IPS DF 4.7 (cell line): ENCODE results near the gene ZNF669.

Experiments used
- DNase-seq: peaks from one replicate; pipeline ENCODE4 v3.0.0-alpha.2; 2013; ENCODE audit warnings: low spot score; ENCODE audit errors: extremely low read depth

ZNF669 gene

DNA sequence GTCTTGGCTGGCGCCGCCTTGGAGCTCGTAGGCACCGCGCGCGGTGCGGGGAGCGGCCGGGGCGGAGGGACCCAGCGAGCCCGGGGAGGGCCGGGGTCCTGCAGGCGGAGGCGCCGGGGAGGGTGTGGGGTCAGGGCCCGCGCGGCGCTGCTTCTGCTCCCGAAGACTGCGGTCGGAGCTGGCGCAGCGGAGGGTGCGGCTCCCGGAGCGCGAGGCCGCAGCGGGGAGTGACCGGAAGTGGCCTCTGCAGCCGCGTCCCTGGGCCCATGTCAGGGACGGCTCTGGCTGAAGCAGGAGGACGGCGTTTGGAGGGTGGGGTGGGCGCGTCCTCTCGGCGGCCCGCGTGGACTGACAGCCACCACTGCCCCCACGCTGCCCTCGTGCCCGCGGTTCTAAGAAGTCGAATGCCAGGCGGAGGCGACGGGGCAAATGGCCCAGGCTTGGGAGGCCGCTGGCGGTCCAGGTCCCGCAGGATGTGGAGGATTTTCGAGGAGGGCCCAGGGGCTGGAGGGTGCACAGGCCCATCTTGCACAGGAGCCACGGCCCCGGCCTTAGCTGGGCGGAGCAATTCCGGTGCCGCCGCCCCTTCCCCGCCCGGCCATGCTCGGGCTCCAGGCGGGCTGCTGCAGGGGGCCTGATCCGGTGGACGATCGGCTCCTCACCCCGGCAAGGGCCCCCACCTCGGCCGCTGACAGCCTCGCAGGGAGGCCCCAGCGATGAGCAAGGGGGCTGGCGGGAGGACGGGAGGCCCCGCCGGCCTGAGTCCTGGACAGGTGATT lies 7.7 kb upstream of the ZNF669 start:
- no peak for DNase-seq

DNA sequence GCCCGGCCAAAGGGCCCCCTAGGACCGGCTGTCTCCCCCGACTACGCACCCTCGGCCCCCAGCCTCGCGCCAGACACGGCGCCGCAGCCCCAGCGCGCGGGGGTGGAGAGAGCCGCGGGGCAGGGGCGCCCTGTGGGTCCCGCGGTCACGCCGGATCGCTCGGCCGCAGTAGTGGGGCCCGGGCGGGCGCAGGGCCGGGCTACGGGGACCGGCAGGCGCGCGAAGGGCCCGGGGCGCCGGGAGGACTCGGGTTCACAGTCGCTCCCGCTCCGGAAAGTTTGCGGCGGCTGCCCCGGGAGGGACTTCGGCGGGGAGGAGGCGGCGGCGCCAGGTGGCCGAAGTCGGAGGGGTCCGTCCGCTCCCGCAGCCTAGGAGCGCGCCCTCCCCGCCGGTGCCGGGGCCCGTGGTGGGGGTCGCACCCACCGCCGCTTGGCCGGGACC lies 7.1 kb upstream of the ZNF669 start:
- DNase-seq = no peak

DNA sequence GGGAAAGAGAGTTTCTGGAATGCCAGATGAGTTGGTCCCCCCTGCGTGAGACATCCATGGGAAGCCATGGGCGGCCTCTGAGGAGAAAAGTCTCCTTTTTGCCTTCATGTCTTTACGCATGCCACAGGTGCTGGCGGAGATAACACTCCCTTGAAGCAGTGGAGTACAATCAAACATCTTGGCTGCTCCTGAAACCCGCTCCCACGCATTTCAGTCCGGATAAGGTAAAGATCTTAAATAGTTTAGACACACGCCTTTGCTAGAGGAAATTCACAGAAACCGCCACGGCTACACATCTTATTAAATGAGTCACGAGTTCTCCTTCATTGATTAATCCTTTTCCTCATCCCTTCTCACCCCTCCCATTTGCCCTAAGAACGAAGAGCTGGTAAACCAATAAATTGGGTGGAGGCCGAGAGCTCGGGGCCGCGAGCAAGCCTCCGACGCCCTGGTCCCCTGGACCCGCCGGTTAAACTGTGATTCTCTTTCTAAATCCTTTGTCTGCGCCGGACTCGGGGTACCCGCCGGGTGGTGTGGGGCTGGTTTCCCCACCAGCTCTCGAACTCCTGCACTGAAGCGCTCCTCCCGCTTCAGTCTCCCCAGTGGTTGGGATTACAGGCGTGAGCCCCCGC lies 6.6 kb upstream of the ZNF669 start:
- DNase-seq = no peak

DNA sequence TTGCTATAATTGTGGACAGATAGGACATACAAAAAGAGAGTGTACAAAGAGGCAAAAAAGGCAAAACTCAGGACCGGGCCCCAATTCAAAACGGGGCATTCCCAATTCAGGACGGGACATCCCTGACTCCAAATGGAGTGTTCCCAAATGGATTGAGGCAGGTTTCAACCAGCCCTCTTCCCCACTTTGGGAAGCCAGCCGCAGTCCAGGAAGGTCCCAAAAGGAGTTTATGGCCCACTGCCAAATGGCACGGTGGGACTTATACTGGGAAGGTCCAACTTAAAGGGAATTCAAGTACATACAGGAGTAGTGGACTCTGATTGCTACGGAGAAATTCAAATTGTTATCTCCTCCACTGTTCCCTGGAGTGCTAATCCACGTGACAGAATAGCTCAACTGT lies 3.5 kb upstream of the ZNF669 start:
- DNase-seq = no peak

DNA sequence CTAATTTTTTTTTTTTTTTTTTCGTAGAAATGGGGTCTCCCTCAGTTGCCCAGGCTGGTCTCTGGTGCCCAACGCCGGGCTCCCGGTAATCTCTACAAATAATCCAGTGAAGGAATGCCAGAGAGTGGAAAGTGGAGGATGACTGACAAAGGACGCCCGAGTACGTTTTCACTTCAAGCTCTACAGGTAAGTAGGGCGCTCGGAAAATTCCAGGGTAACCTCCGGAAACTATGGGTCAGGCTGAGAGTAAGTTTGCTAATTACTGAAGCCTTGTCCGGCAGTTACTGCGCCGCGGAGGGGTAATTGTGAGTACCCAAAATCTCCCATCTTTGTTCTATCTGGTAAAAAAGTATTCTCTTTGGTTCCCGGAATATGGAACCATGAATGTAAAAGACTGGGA lies 1.8 kb upstream of the ZNF669 start:
- no peak for DNase-seq

GRCh38 chr1:247104965-247105364 lies 809 bp upstream of the ZNF669 start:
- no peak for DNase-seq

DNA sequence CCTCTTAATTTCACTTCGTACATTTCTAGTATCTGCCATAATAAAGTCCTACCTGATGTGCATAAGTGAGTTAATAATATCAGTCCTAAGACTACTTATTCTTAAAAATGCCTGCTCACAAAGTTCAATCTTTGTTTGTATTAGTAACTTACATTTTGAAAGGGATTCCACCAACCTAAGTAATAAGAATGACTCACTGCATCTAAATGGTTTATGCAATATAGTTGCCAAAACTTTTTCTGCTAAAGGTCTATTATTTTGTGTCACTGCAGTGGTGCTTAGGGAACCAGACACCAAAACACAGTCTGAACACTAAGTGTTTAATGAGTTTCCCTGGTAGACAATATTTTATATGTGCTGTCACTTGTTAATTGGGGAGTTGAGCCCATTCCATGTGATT lies 1.8 kb downstream of the ZNF669 start:
- no peak for DNase-seq

DNA sequence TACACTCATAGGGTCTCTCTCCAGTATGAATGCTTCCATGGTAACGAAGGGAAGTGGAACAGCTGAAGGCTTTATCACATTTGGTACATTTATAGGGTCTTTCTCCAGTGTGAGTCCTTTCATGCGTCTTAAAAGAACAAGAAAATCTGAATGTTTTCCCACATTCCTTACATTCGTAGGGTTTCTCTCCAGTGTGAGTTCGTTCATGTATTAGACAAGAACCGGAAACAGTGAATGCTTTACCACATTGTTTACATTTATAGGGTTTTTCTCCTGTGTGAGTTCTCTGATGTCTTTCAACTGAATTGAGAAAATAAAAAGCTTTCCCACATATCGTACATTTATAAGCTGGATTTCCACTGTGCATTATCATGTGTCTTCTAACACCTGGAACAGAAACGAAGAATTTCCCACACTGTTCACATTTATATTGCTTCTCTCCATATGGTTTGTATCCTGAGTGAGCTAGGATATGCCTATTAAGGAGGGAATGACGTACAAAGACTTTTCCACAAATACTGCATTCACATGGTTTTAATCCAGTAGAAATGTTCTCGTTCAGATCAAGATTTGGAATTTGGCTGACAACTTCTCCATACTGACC lies 3.4 kb downstream of the ZNF669 start:
- DNase-seq = no peak

DNA sequence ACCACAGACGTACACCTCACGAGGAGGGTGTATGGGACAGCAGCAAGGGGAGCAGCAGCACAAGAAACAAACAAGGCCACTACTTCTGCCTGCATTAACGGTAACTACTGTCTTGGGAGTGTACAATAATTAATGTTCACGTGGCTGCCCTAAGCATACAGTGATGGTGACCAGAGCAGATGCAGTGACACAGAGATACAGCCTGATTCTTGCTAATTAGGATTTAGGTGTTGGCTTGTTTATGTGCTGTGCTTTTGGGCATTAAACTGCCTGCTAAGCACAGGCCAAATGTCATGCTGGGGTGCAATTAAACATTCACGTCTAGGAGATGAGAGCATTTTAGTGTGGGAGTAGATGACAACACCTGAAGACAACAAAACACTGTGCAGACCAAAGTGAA lies 7.2 kb downstream of the ZNF669 start:
- DNase-seq = no peak

DNA sequence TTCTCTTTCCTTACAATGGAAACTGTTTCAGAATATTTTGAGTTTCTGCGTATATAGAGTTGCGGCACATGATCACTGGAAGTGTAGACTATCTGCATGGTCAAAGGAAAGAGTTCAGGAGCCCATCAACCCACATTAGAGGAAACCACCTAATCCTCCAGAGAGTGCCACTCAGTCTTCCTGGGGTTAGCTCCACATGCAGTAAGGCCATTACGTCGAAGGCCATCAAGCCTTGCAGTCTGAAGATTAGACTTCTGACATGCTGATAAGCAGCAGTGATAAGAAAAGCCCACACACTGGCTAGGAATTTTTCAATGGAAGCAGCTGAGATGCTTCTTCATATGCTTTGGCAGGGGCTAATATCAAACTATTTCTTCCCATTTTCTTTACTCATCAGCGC lies 7.6 kb downstream of the ZNF669 start:
- DNase-seq = no peak

- no peak for DNase-seq
These were observed 8.0 kb downstream of the ZNF669 start for GRCh38 chr1:247096112-247096511.

DNA sequence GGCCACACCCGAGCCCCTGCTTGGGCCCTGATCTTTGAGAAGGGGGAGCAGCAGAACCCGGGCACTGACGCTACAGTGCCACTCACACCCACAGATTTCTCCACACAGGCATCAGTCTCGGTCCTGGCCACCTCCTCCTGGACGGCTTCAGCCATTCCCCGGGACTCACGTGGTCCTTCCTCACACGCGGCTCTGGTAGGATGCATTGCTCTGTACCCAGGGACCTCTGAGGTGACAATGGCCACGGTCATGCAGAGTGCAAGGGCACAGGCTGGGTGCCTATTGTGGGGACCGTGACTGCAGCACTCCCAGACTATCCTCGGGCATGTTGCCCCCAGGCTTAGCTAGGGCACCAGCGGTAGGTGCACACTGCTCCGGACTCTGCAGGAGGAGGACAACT lies 13.7 kb downstream of the ZNF669 start:
- no peak for DNase-seq

GRCh38 chr1:247089616-247090375 lies 14.4 kb downstream of the ZNF669 start:
- DNase-seq = no peak

GRCh38 chr1:247088967-247089366 lies 15.2 kb downstream of the ZNF669 start:
- no peak for DNase-seq

GRCh38 chr1:247087256-247087655 lies 16.9 kb downstream of the ZNF669 start:
- no peak for DNase-seq

GRCh38 chr1:247085310-247085709 lies 18.8 kb downstream of the ZNF669 start:
- DNase-seq = no peak

DNA sequence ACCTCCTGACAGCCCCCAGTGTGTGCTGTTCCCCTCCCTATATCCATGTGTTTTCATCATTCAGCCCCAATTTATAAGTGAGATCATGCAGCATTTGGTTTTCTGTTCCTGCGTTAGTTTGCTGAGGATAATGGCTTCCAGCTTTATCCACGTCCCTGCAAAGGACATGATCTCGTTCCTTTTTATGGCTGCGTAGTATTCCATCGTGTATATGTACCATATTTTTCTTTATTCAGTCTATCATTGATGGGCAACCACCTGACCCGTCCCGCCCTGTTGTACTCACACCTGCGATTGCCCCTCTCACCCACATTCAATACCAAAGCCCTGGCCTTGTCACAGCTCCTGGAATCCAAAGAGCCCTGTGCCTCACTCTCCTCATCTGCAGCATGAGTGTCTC lies 19.4 kb downstream of the ZNF669 start:
- no peak for DNase-seq

DNA sequence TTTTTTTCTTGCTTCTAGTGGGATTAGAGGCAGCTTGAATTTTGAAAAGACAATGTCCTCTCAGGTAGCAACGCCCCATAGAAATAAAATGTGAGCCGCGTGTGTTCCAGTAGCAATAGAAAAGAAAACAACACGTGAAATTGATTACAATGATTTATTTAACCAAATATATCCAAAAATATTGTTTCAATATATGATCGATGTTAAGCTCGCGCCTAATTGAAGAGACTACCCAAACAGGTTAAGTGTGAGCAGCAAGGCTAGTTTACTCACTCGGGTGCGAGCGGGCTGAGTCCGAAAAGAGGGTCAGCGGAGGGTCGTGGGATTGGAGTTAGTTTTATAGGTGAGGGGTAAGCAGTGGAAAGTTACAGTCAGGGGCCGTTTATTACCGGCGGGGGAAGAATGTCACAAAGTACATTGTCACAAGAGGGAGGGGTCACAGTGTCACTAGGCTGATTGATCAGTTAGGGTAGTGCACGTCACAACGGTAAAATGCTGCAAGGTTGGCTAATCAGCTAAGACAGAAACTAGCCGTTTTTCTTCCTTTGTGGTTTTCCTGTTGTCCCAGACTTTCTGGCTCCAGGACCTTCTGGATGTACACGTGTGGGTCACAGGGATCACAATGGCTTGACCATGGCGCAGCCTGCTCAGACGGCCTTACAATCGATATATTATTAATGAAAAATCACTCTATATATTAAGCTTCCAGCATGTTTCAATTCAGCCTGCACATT lies 24.8 kb downstream of the ZNF669 start:
- no peak for DNase-seq

GRCh38 chr1:247078258-247079140 lies 25.7 kb downstream of the ZNF669 start, which contains the start of gene ZNF670:
TSS of gene ZNF670 (minus strand) at chr1:247078811. CDS start at chr1:247078596, 215 bp downstream.
- peak; percentile 82 for DNase-seq

DNA sequence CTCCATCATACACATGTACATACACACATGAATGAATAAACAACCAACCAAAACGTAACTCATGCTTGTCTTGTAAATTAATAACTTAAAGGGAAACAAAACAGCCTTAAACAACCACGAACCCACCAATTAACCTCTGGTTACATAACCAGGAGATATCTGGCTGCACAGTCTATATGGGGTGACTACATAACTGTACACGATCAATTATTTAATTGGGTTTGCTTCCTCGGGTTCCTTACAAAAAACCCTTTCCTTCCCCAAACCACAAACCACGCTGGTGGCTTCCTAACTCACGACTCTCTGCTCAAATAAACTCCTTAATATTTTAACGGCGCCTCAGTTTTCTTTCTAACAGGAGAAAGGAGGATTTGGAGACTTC lies 26.3 kb downstream of the ZNF669 start:
- no peak for DNase-seq
